HepG2 (cell line): ENCODE measurements around the gene KCNK7. TPM values are rescaled to one million over a fixed set of nuclear protein-coding genes. Genes with fewer than 3 reads are reported as not detected.

Experiments
- AGO2 ChIP-seq: fragments of 200-400 bp; formaldehyde crosslinking; optimal IDR thresholded peaks from 2 replicates; pipeline ENCODE3; 2017; ENCODE audit warnings: mild to moderate bottlenecking, low read depth, low read length, moderate library complexity
- ATF6 ChIP-seq: sonication (generic); formaldehyde crosslinking; conservative IDR thresholded peaks from 2 replicates; pipeline ENCODE4 v1.4.0; 2020; ENCODE audit warnings: missing genetic modification reagents
- ESRRA ChIP-seq: sonication (generic); formaldehyde crosslinking; IDR thresholded peaks from 2 replicates; pipeline ENCODE4 v1.5.1; 2020; ENCODE audit warnings: mild to moderate bottlenecking, low read depth, missing genetic modification reagents
- GZF1 ChIP-seq: sonication (generic); formaldehyde crosslinking; IDR thresholded peaks from 2 replicates; pipeline ENCODE4 v1.5.1; 2020; ENCODE audit warnings: mild to moderate bottlenecking, missing genetic modification reagents
- HDAC6 ChIP-seq: fragments of 200-600 bp; sonication (generic); IDR thresholded peaks from 2 replicates; pipeline ENCODE4 v1.7.0; 2017; ENCODE audit warnings: mild to moderate bottlenecking, antibody characterized with exemption, low read length, low read depth
- HOXD1 ChIP-seq: sonication (generic); formaldehyde crosslinking; IDR thresholded peaks from 2 replicates; pipeline ENCODE4 v1.5.0; 2020; ENCODE audit warnings: missing genetic modification reagents
- KDM2A ChIP-seq: sonication (generic); formaldehyde crosslinking; IDR thresholded peaks from 2 replicates; pipeline ENCODE4 v1.4.0; 2020; ENCODE audit warnings: low read depth, missing genetic modification reagents, borderline replicate concordance
- KLF6 ChIP-seq: IDR thresholded peaks from 2 replicates; pipeline ENCODE4 v1.8.0; 2016; ENCODE audit warnings: missing biosample characterization, missing genetic modification reagents
- MLLT10 ChIP-seq: sonication (generic); formaldehyde crosslinking; IDR thresholded peaks from 2 replicates; pipeline ENCODE4 v1.4.0; 2020; ENCODE audit warnings: missing genetic modification reagents
- SP1 ChIP-seq, 2 experiments: fragments of 450-650 bp in 1 of 2; sonication (generic) in 1 of 2; formaldehyde crosslinking in 1 of 2; IDR thresholded peaks; 2 replicates each; pipeline versions ENCODE4 v1.4.0 to v1.6.1; 2016 to 2020; ENCODE audit warnings: missing genetic modification reagents in 1 of 2
- TCF7L2 ChIP-seq: IDR thresholded peaks from 2 replicates; pipeline ENCODE4 v1.6.1; 2011; ENCODE audit warnings: mild to moderate bottlenecking, low read depth, low read length, moderate library complexity
- TRIM24 ChIP-seq: sonication (generic); formaldehyde crosslinking; IDR thresholded peaks from 2 replicates; pipeline ENCODE4 v1.8.0; 2022; ENCODE audit warnings: mild to moderate bottlenecking, missing genetic modification reagents
- USF2 ChIP-seq, 2 experiments: sonication (generic) in 1 of 2; formaldehyde crosslinking in 1 of 2; IDR thresholded peaks; 2 replicates each; pipeline versions ENCODE4 v1.5.1 to v1.6.1; 2011 to 2020; ENCODE audit warnings: borderline replicate concordance in 1 of 2, low read depth in 1 of 2, low read length in 1 of 2, mild to moderate bottlenecking in 1 of 2, missing genetic modification reagents in 1 of 2, moderate library complexity in 1 of 2
- ZBTB37 ChIP-seq: sonication (generic); formaldehyde crosslinking; IDR thresholded peaks from 2 replicates; pipeline ENCODE4 v1.4.0; 2020; ENCODE audit warnings: mild to moderate bottlenecking, missing genetic modification reagents
- ZMYM4 ChIP-seq: sonication (generic); formaldehyde crosslinking; IDR thresholded peaks from 2 replicates; pipeline ENCODE4 v1.8.1; 2023; ENCODE audit warnings: mild to moderate bottlenecking, missing genetic modification reagents
- ZNF138 ChIP-seq: sonication (generic); formaldehyde crosslinking; IDR thresholded peaks from 2 replicates; pipeline ENCODE4 v1.5.0; 2020; ENCODE audit warnings: mild to moderate bottlenecking, low read depth, missing genetic modification reagents
- ZNF143 ChIP-seq: sonication (generic); formaldehyde crosslinking; IDR thresholded peaks from 2 replicates; pipeline ENCODE4 v1.4.0; 2020; ENCODE audit warnings: missing genetic modification reagents
- ZNF256 ChIP-seq: sonication (generic); formaldehyde crosslinking; conservative IDR thresholded peaks from 2 replicates; pipeline ENCODE4 v1.4.0; 2020; ENCODE audit warnings: missing genetic modification reagents
- ZNF432 ChIP-seq: sonication (generic); formaldehyde crosslinking; IDR thresholded peaks from 2 replicates; pipeline ENCODE4 v1.5.0; 2020; ENCODE audit warnings: missing genetic modification reagents, mild to moderate bottlenecking, borderline replicate concordance
- ZNF567 ChIP-seq: sonication (generic); formaldehyde crosslinking; IDR thresholded peaks from 2 replicates; pipeline ENCODE4 v1.8.1; 2023; ENCODE audit warnings: mild to moderate bottlenecking, missing genetic modification reagents, borderline replicate concordance
- ZNF574 ChIP-seq: sonication (generic); formaldehyde crosslinking; IDR thresholded peaks from 2 replicates; pipeline ENCODE4 v1.4.0; 2020; ENCODE audit warnings: missing genetic modification reagents
- polyA plus RNA-seq, 8 experiments: library from polyadenylated mRNA; depleted of rRNA in 3 of 8; stranded (reverse) in 7 of 8; unstranded in 1 of 8; fragments of >200 nt; fragmentation: Illumina TruSeq in 4 of 8; extraction: Trizol in 4 of 8; gene quantifications; 2 replicates each; pipeline versions ENCODE4 v1.2.1 to v1.2.3, GENCODE V29; 2011 to 2016; ENCODE audit warnings: low read depth in 4 of 8, missing spikeins in 1 of 8, mixed read lengths in 1 of 8; ENCODE audit not compliant: insufficient read depth in 1 of 8
- total RNA-seq, 5 experiments: library from RNA; depleted of rRNA; stranded (reverse); fragments of >200 nt; fragmentation: Illumina TruSeq; extraction: Trizol; gene quantifications; 2 replicates each; pipeline ENCODE4 v1.2.3, GENCODE V29; 2016; ENCODE audit warnings: low read depth in 1 of 5

KCNK7 gene
- total and polyA plus RNA-seq, 2 of the 13 experiments (the other 11 are each of a cell fraction or from before 2014, with no cell fraction given), result 0.11 TPM; not detected in 1

DNA sequence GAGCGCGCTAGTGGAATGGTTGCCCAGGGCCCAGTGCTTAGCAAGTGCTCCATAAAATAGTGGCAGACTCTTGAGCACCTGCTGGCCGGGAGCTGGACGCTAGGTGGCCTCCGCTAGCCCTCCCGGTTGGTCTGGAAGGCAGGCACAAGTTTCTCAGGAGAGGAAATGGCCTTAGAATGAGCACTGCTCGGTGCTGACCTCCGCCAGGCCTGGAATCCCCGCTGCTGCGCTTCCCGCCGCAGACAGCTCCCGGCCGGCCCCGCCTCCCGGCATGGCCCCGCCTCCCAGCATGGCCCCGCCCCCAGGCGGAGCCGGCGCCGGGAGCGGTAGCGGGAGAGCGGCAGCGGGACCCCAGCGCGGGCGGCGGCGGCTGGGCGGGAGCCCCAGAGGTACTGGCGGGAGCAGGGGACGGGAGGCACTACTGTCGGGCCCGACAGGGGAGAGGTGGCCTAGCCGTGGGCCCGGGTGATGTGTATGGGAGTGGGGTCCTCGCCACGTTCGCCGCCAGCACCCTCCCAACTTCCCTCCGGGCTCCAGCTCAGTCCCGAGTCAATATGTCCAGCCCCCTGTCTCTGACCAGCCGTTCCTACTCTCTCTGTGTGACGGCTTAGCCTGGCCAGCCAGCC, 42.3 kb upstream of the KCNK7 start, which contains the start of gene SIPA1 (continued):
- TF ChIP-seq AGO2 (peak; percentile 99), ZNF256 (CRISPR knock-in tag) (no peak), MLLT10 (CRISPR knock-in tag) (no peak), ZNF574 (CRISPR knock-in tag) (peak; percentile 48; the same call in 1 of the 2 replicates), ZNF432 (CRISPR knock-in tag) (no peak), ZMYM4 (CRISPR knock-in tag) (0 out of 2 replicates have a peak, but pooled peaks have one; percentile 43), KLF6 (CRISPR knock-in tag) (no peak), KDM2A (CRISPR knock-in tag) (peak; percentile 89), ATF6 (CRISPR knock-in tag) (no peak), GZF1 (CRISPR knock-in tag) (no peak), ZBTB37 (CRISPR knock-in tag) (no peak), ESRRA (CRISPR knock-in tag) (no peak), USF2 (IDR thresholded peaks at IDR 0.05; ENCODE audit: low read depth, low read length) (no peak), USF2 (CRISPR knock-in tag; IDR thresholded peaks at IDR 0.05; ENCODE audit: borderline replicate concordance) (no peak), HDAC6 (no peak), ZNF567 (no peak), TRIM24 (no peak), ZNF143 (CRISPR knock-in tag) (no peak), TCF7L2 (no peak), SP1 (IDR thresholded peaks at IDR 0.05) (no peak), SP1 (CRISPR knock-in tag; IDR thresholded peaks at IDR 0.05) (peak; percentile 51; the same call in 1 of the 2 replicates), ZNF138 (no peak), HOXD1 (no peak)
